H1 (cell line): ENCODE results near the gene ANAPC1. TPM values are rescaled to one million over a fixed set of nuclear protein-coding genes. Genes with fewer than 3 reads are reported as not detected.

Source experiments
- CHD7 ChIP-seq: fragments of 300-600 bp; sonication (generic); IDR thresholded peaks from 2 replicates; pipeline ENCODE4 v1.7.1; 2012; ENCODE audit warnings: low read length, moderate library complexity, mild to moderate bottlenecking, inconsistent platforms; ENCODE audit not compliant: insufficient replicate concordance
- CREB1 ChIP-seq: IDR thresholded peaks from 2 replicates; pipeline ENCODE4 v1.6.1; 2012; ENCODE audit warnings: inconsistent platforms
- RBBP5 ChIP-seq: IDR thresholded peaks from 2 replicates; pipeline ENCODE4 v1.7.1; 2012; ENCODE audit warnings: low read depth, mild to moderate bottlenecking, inconsistent platforms, low read length, moderate library complexity, borderline replicate concordance
- SIN3A ChIP-seq, 2 experiments: IDR thresholded peaks in 1 of 2; conservative IDR thresholded peaks in 1 of 2; 2 replicates each; pipeline ENCODE4 v1.6.1; 2011 to 2012; ENCODE audit warnings: low read length in 2 of 2, improper control_type of control experiment in 1 of 2, low read depth in 1 of 2, mild to moderate bottlenecking in 1 of 2
- SP4 ChIP-seq: IDR thresholded peaks from 2 replicates; pipeline ENCODE4 v1.6.1; 2012; ENCODE audit warnings: low read length, inconsistent platforms
- YY1 ChIP-seq: IDR thresholded peaks from 2 replicates; pipeline ENCODE4 v1.6.1; 2011; ENCODE audit warnings: low read depth, mild to moderate bottlenecking, low read length
- polyA plus RNA-seq, 7 experiments: library from polyadenylated mRNA; depleted of rRNA in 3 of 7; stranded (reverse) in 5 of 7; unstranded in 2 of 7; fragments of >200 nt in 5 of 7; fragments of 200-250 nt in 2 of 7; gene quantifications; 1 replicate in 5 of 7; 2 replicates in 1 of 7; 4 replicates in 1 of 7; pipeline versions ENCODE4 v1.2.1 to v1.2.3, GENCODE V29; 2011 to 2013; ENCODE audit warnings: missing spikeins in 2 of 7, mixed read lengths in 2 of 7
- total RNA-seq: library from RNA; stranded (reverse); fragmentation: NEBNext Ultra II Directional; extraction: Animal tissue kit (Norgen Biotek cat#: 25700); gene quantifications from 2 replicates; pipeline ENCODE4 v1.2.1, GENCODE V29; 2021

The ANAPC1 gene
- total and polyA plus RNA-seq, 2 of the 8 experiments (the other 6 are each of a cell fraction or from before 2014, with no cell fraction given) = 46.6 to 107 TPM

GRCh38 chr2:111903516-111903915, 19.5 kb upstream of the ANAPC1 start (continued):
- TF ChIP-seq YY1 = no peak
- TF ChIP-seq CHD7 = no peak
- no peak for TF ChIP-seq SIN3A (conservative IDR thresholded peaks at IDR 0.05 in 1 of 2, IDR thresholded peaks at IDR 0.05 in 1 of 2; ENCODE audit: low read depth in 1 of 2, low read length in 2 of 2)
- no peak for TF ChIP-seq CREB1
- no peak for TF ChIP-seq SP4
- TF ChIP-seq RBBP5 = no peak
